T-helper 2 cell treated with Interferon-gamma antibody and Interleukin-4, amounts not matched to agents 5 μg/mL and 100 μg/mL, for 36 hours (primary cell): Measurements from ENCODE around the gene TNS3.

Experiments used
- DNase-seq: peaks from one replicate; pipeline ENCODE4 v3.0.0; 2021; ENCODE audit warnings: low spot score
- H3K27ac Mint-ChIP-seq: one replicate; pipeline ENCODE4 v1.8.0; 2021; ENCODE audit warnings: mild to moderate bottlenecking, mixed read lengths
- H3K27me3 Mint-ChIP-seq: one replicate; pipeline ENCODE4 v1.8.0; 2021; ENCODE audit warnings: low read depth, mixed read lengths
- H3K36me3 Mint-ChIP-seq: one replicate; pipeline ENCODE4 v1.8.0; 2021; ENCODE audit warnings: low read depth, mixed read lengths
- H3K4me1 Mint-ChIP-seq: one replicate; pipeline ENCODE4 v1.8.0; 2021; ENCODE audit warnings: low read depth, mixed read lengths
- H3K4me3 Mint-ChIP-seq: one replicate; pipeline ENCODE4 v1.8.0; 2022; ENCODE audit warnings: mild to moderate bottlenecking, moderate library complexity, mixed read lengths
- H3K9me3 Mint-ChIP-seq: one replicate; pipeline ENCODE4 v1.8.0; 2021; ENCODE audit warnings: mixed read lengths

TNS3 gene

GRCh38 chr7:47225387-47226131 lies 356.4 kb downstream of the TNS3 start:
- no peak for DNase-seq
- H3K9me3 Mint-ChIP-seq = no peaks in the 10 kb centered on the region
- no peaks in the 10 kb centered on the region for H3K4me1 Mint-ChIP-seq
- H3K27me3 Mint-ChIP-seq = peaks cover under 1% of the 10 kb centered on the region
- no peak overlapping the region for H3K27ac Mint-ChIP-seq
- H3K36me3 Mint-ChIP-seq = no peaks in the 10 kb centered on the region
- H3K4me3 Mint-ChIP-seq = no peak overlapping the region
